GM12878 (cell line): ENCODE measurements around the gene TRIM67. TPM values are rescaled to one million over a fixed set of nuclear protein-coding genes. Genes with fewer than 3 reads are reported as not detected.

Experiments
- ATAC-seq: fragments of 200-7000 bp; cut with Tn5 transposase; 3 replicates; pipeline ENCODE4 v1.9.1; 2020; ENCODE audit warnings: mild to moderate bottlenecking, moderate library complexity
- BruUV-seq: library from RNA; stranded (reverse); fragments of 400-500 nt; replicated peaks from 2 replicates; lab custom pipeline; 2021; lab: Mats Ljungman, UMichigan
- CTCF ChIA-PET: fragments of 300-600 bp; sonication (Branson Sonifier 250); formaldehyde crosslinking; extraction: SDS; loops from one replicate; lab custom pipeline; 2021; ENCODE audit warnings: inconsistent platforms; lab: Yijun Ruan, JAX
- POLR2A ChIA-PET: fragments of 350-600 bp; formaldehyde crosslinking; extraction: SDS; loops from one replicate; lab custom pipeline; 2021; ENCODE audit warnings: inconsistent platforms; lab: Charles Lee
- RAD21 ChIA-PET: fragments of 300-600 bp; sonication (Branson Sonifier 250); formaldehyde crosslinking; loops from one replicate; lab custom pipeline; 2023; ENCODE audit warnings: antibody characterized with exemption; ENCODE audit not compliant: unreplicated experiment; lab: Charles Lee
- SMC1A ChIA-PET: fragments of 300-600 bp; sonication (Branson Sonifier 250); formaldehyde crosslinking; loops from one replicate; lab custom pipeline; 2023; ENCODE audit not compliant: unreplicated experiment, uncharacterized antibody; lab: Charles Lee
- DNase-seq: peaks from one replicate; pipeline ENCODE4 v3.0.0-alpha.2; 2011; ENCODE audit warnings: low read depth, low spot score
- FAIRE-seq: peaks from 3 replicates; lab custom pipeline; 2011; peaks lifted over from hg19 to GRCh38; lab: Jason Lieb, UNC
- H2AFZ ChIP-seq: 2 replicates; pipeline ENCODE4 v1.6.0; 2011; ENCODE audit warnings: low read depth, low read length, control low read depth; ENCODE audit not compliant: control insufficient read depth
- H3K27ac ChIP-seq: 2 replicates; pipeline ENCODE4 v1.5.1; 2011; ENCODE audit warnings: control low read depth; ENCODE audit not compliant: control insufficient read depth, insufficient read depth
- H3K27me3 ChIP-seq, 2 experiments: replicated peaks in 1 of 2; 2 replicates each; pipeline versions ENCODE4 v1.6.0 to v1.6.1; 2011; ENCODE audit warnings: low read length in 1 of 2; ENCODE audit not compliant: control insufficient read depth in 2 of 2, insufficient read depth in 2 of 2
- H3K36me3 ChIP-seq, 2 experiments: 2 replicates each; pipeline ENCODE4 v1.5.1; 2011; ENCODE audit warnings: low read length in 1 of 2; ENCODE audit not compliant: control insufficient read depth in 2 of 2, insufficient read depth in 2 of 2
- H3K4me1 ChIP-seq: 2 replicates; pipeline ENCODE4 v1.6.1; 2011; ENCODE audit warnings: mild to moderate bottlenecking, low read length, moderate library complexity, mixed read lengths; ENCODE audit not compliant: control insufficient read depth, insufficient read depth
- H3K4me2 ChIP-seq: 2 replicates; pipeline ENCODE4 v1.6.0; 2011; ENCODE audit warnings: control low read depth; ENCODE audit not compliant: control insufficient read depth, insufficient read depth
- H3K4me3 ChIP-seq: fragments of 200-600 bp; sonication (generic); 2 replicates; pipeline ENCODE4 v1.5.1; 2016
- H3K79me2 ChIP-seq: 2 replicates; pipeline ENCODE4 v1.6.0; 2011; ENCODE audit warnings: low read length; ENCODE audit not compliant: control insufficient read depth, insufficient read depth
- H3K9ac ChIP-seq: 2 replicates; pipeline ENCODE4 v1.8.0; 2011; ENCODE audit warnings: low read length, control low read depth, mixed read lengths; ENCODE audit not compliant: control insufficient read depth, insufficient read depth
- H3K9me3 ChIP-seq: replicated peaks from 3 replicates; pipeline ENCODE4 v1.5.1; 2011; ENCODE audit warnings: mild to moderate bottlenecking, low read length; ENCODE audit not compliant: control insufficient read depth, insufficient read depth
- H4K20me1 ChIP-seq: 2 replicates; pipeline ENCODE4 v1.6.0; 2011; ENCODE audit not compliant: control insufficient read depth, insufficient read depth
- BCL3 ChIP-seq: IDR thresholded peaks from 2 replicates; pipeline ENCODE4 v1.6.1; 2011; ENCODE audit warnings: borderline replicate concordance, low read depth, mild to moderate bottlenecking, moderate library complexity, low read length; ENCODE audit not compliant: insufficient read depth, poor library complexity, severe bottlenecking
- FOXM1 ChIP-seq: IDR thresholded peaks from 2 replicates; pipeline ENCODE4 v1.6.1; 2012; ENCODE audit warnings: low read depth, mild to moderate bottlenecking, inconsistent platforms, low read length, moderate library complexity
- IKZF2 ChIP-seq, 2 experiments: fragments of 450-650 bp; IDR thresholded peaks; 2 replicates each; pipeline ENCODE4 v1.6.1; 2017; ENCODE audit warnings: mild to moderate bottlenecking in 2 of 2, moderate library complexity in 2 of 2
- whole genome bisulfite sequencing: methylation state at CpG from one replicate; pipeline ENCODE4 v1.1.6; 2016; ENCODE audit warnings: low lambda C conversion rate; ENCODE audit not compliant: insufficient replicate concordance, insufficient coverage; ENCODE audit errors: missing lambda C conversion rate; 5-methylcytosine and 5-hydroxymethylcytosine counted together
- in situ Hi-C: fragments of 300-500 bp; cut with MboI; formaldehyde crosslinking; loops from 9 replicates; pipeline ENCODE4 v1.14.3; 2018; ENCODE audit warnings: mixed read lengths
- intact Hi-C: fragments of 100-400 bp; cut with micrococcal nuclease; formaldehyde crosslinking; loops from one replicate; pipeline ENCODE4 v1.14.2; 2022; ENCODE audit not compliant: unreplicated experiment
- polyA plus RNA-seq, 11 experiments: library from polyadenylated mRNA; depleted of rRNA in 4 of 11; unstranded in 6 of 11; stranded (reverse) in 5 of 11; fragments of >200 nt; fragmentation: Nextera tagmentation in 4 of 11; fragmentation: Illumina TruSeq in 1 of 11; extraction: Ambion mirVana in 4 of 11; extraction: Trizol in 1 of 11; gene quantifications; 1 replicate in 1 of 11; 2 replicates in 10 of 11; pipeline versions ENCODE4 v1.2.1 to v1.2.3, GENCODE V29; 2011 to 2016; ENCODE audit warnings: inconsistent platforms in 2 of 11, missing spikeins in 2 of 11, low read depth in 1 of 11
- total RNA-seq, 4 experiments: library from RNA; depleted of rRNA in 3 of 4; stranded (reverse); fragments of >200 nt in 3 of 4; fragmentation: Illumina TruSeq in 1 of 4; extraction: Trizol in 1 of 4; gene quantifications; 2 replicates each; pipeline versions ENCODE4 v1.2.1 to v1.2.3, GENCODE V29; 2013 to 2021
- TF ChIP-seq, protein P1 (sequence below): IDR thresholded peaks from 2 replicates; pipeline ENCODE4 v1.6.1; 2011; ENCODE audit warnings: mild to moderate bottlenecking, low read depth, low read length, moderate library complexity; ENCODE audit not compliant: insufficient replicate concordance

The TRIM67 gene
- total and polyA plus RNA-seq, 10 of the 15 experiments (the other 5 are each of a cell fraction or from before 2014, with no cell fraction given): under 0.01 to 0.01 TPM; not detected in 8

DNA sequence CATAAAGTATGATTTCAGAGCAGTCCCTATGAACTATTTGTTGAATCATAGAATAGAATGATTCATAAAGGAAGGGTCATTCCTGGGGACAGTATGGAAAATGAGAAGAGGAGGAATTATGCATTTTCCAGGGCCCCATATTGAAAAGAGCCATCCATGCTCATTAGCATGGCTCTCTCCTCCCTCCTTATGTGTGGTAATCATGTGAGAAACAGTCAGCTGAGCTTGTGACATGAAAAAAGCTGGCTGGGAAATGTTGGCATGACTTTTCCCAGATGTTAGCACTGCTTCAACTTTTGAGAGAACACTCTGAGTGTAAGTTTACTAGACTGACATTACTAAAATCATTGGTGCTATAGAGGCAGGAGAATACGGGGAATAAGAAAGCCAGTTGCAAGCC lies 16.1 kb downstream of the TRIM67 start:
- intact Hi-C loops: no loop called here
- Histone ChIP-seq H3K36me3 (no peaks in the 10 kb centered on the region), H3K9ac (no peak overlapping the region), H3K4me3 (no peak overlapping the region), H3K9me3 (no peaks in the 10 kb centered on the region), H4K20me1 (no peaks in the 10 kb centered on the region), H2AFZ (no peak overlapping the region), H3K27ac (no peak overlapping the region), H3K79me2 (no peaks in the 10 kb centered on the region), H3K4me1 (no peaks in the 10 kb centered on the region), H3K4me2 (no peak overlapping the region), H3K27me3 (peaks cover 6 to 19% of the 10 kb centered on the region in 2 experiments)
- CTCF ChIA-PET: no interaction called here
- RAD21 ChIA-PET: no interaction called here
- 0% methylated on average over 1 of the region's 1 CpG for WGBS
- no peak for DNase-seq
- POLR2A ChIA-PET: interaction anchor here (0.6 kb wide), 1 partner anchor 57 kb away, joined by 3 read pairs; no protein-coding TSS in a partner anchor
- in situ Hi-C loops: no loop called here
- no peak for TF ChIP-seq BCL3
- FAIRE-seq: no peak
- no TSS peak for BruUV-seq
- ATAC-seq: no peak
- SMC1A ChIA-PET: no interaction called here

GRCh38 chr1:231178970-231179369 lies 17.1 kb downstream of the TRIM67 start:
- TF ChIP-seq, protein P1, sequence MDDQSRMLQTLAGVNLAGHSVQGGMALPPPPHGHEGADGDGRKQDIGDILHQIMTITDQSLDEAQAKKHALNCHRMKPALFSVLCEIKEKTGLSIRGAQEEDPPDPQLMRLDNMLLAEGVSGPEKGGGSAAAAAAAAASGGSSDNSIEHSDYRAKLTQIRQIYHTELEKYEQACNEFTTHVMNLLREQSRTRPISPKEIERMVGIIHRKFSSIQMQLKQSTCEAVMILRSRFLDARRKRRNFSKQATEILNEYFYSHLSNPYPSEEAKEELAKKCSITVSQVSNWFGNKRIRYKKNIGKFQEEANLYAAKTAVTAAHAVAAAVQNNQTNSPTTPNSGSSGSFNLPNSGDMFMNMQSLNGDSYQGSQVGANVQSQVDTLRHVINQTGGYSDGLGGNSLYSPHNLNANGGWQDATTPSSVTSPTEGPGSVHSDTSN: no peak
- TF ChIP-seq IKZF2 (IDR thresholded peaks at IDR 0.05) (no peak), FOXM1 (no peak)
- no peaks in the 10 kb centered on the region for H4K20me1 ChIP-seq
- POLR2A ChIA-PET: no interaction called here
- RAD21 ChIA-PET: no interaction called here
- peaks cover 6 to 19% of the 10 kb centered on the region in 2 experiments for H3K27me3 ChIP-seq
- in situ Hi-C loops (no loop called here), intact Hi-C loops (no loop called here)
- DNase-seq: no peak
- CTCF ChIA-PET: no interaction called here
- H3K79me2 ChIP-seq: no peaks in the 10 kb centered on the region
- no peak for FAIRE-seq
- H3K36me3 ChIP-seq: no peaks in the 10 kb centered on the region
- SMC1A ChIA-PET: no interaction called here
- no peaks in the 10 kb centered on the region for H3K9me3 ChIP-seq
- no peak overlapping the region for H3K27ac ChIP-seq
- H3K4me2 ChIP-seq: no peak overlapping the region
- no peak overlapping the region for H3K4me3 ChIP-seq
- no peak overlapping the region for H2AFZ ChIP-seq
- no peaks in the 10 kb centered on the region for H3K4me1 ChIP-seq
- 40% methylated on average over 2 of the region's 2 CpGs for WGBS
- no TSS peak for BruUV-seq
- H3K9ac ChIP-seq: no peak overlapping the region
- no peak for ATAC-seq
